ENCODE data around the gene CCDC138. TPM values are rescaled to one million over a fixed set of nuclear protein-coding genes. Genes with fewer than 3 reads are reported as not detected.

CCDC138 gene
- total RNA-seq, 1 experiment from 2014 or later: 14.9 TPM

GRCh38 chr2:108855194-108855593 lies 68.6 kb downstream of the CCDC138 start:
- BruUV-seq (replicated peaks): no TSS peak
- Mint-ChIP-seq H3K27me3 (ENCODE audit: insufficient read depth, unreplicated experiment) (no peaks in the 10 kb centered on the region), H3K9me3 (ENCODE audit: unreplicated experiment) (no peaks in the 10 kb centered on the region), H3K4me3 (ENCODE audit: unreplicated experiment) (no peak overlapping the region), H3K36me3 (ENCODE audit: insufficient read depth, unreplicated experiment) (peaks cover 28% of the 10 kb centered on the region), H3K4me1 (ENCODE audit: low read depth, unreplicated experiment) (no peaks in the 10 kb centered on the region), H3K27ac (ENCODE audit: unreplicated experiment) (no peak overlapping the region)
- peak in 1 of 2 experiments; percentile 15 for TF ChIP-seq CTCF (IDR thresholded peaks at IDR 0.05; ENCODE audit: insufficient read depth in 1 of 2, low read depth in 1 of 2, low read length in 1 of 2, severe bottlenecking in 1 of 2, unreplicated experiment in 1 of 2)
- Histone ChIP-seq H3K4me3 (ENCODE audit: low read depth, low read length) (no peak overlapping the region), H3K9me3 (no peaks in the 10 kb centered on the region), H3K36me3 (ENCODE audit: control insufficient read depth, insufficient read depth, low read length) (no peaks in the 10 kb centered on the region), H3K27me3 (replicated peaks; ENCODE audit: control insufficient read depth, insufficient read depth, low read length) (no peaks in the 10 kb centered on the region), H3K4me1 (no peaks in the 10 kb centered on the region)
- ChIA-PET POLR2A (no interaction called here), CTCF (no interaction called here)
- intact Hi-C loops (cut with micrococcal nuclease; ENCODE audit: unreplicated experiment): no loop called here
- DNase-seq: no peak

- DNase-seq: no peak
- no peaks in the 10 kb centered on the region for H3K36me3 ChIP-seq (ENCODE audit: control insufficient read depth, insufficient read depth, low read length)
- ChIA-PET CTCF (no interaction called here), POLR2A (no interaction called here)
- Mint-ChIP-seq H3K36me3 (ENCODE audit: insufficient read depth, unreplicated experiment) (peaks cover 22% of the 10 kb centered on the region), H3K27me3 (ENCODE audit: insufficient read depth, unreplicated experiment) (no peaks in the 10 kb centered on the region), H3K4me3 (ENCODE audit: unreplicated experiment) (no peak overlapping the region), H3K9me3 (ENCODE audit: unreplicated experiment) (no peaks in the 10 kb centered on the region), H3K4me1 (ENCODE audit: low read depth, unreplicated experiment) (no peaks in the 10 kb centered on the region), H3K27ac (ENCODE audit: unreplicated experiment) (no peak overlapping the region)
- TF ChIP-seq CTCF (IDR thresholded peaks at IDR 0.05; ENCODE audit: insufficient read depth in 1 of 2, low read depth in 1 of 2, low read length in 1 of 2, severe bottlenecking in 1 of 2, unreplicated experiment in 1 of 2): no peak
- no peak overlapping the region for H3K4me3 ChIP-seq (ENCODE audit: low read depth, low read length)
- H3K9me3 ChIP-seq: no peaks in the 10 kb centered on the region
- H3K4me1 ChIP-seq: no peaks in the 10 kb centered on the region
- intact Hi-C loops (cut with micrococcal nuclease; ENCODE audit: unreplicated experiment): no loop called here
- no TSS peak for BruUV-seq (replicated peaks)
- no peaks in the 10 kb centered on the region for H3K27me3 ChIP-seq (replicated peaks; ENCODE audit: control insufficient read depth, insufficient read depth, low read length)
Observed at GRCh38 chr2:108858894-108859293, 72.3 kb downstream of the CCDC138 start.

GRCh38 chr2:108866041-108866440 lies 79.5 kb downstream of the CCDC138 start:
- Mint-ChIP-seq H3K4me1 (ENCODE audit: low read depth, unreplicated experiment) (no peaks in the 10 kb centered on the region), H3K27me3 (ENCODE audit: insufficient read depth, unreplicated experiment) (no peaks in the 10 kb centered on the region), H3K36me3 (ENCODE audit: insufficient read depth, unreplicated experiment) (peaks cover 36% of the 10 kb centered on the region), H3K27ac (ENCODE audit: unreplicated experiment) (no peak overlapping the region), H3K9me3 (ENCODE audit: unreplicated experiment) (peaks cover 22% of the 10 kb centered on the region), H3K4me3 (ENCODE audit: unreplicated experiment) (no peak overlapping the region)
- H3K27me3 ChIP-seq (replicated peaks; ENCODE audit: control insufficient read depth, insufficient read depth, low read length): no peaks in the 10 kb centered on the region
- DNase-seq: no peak
- H3K9me3 ChIP-seq: peaks cover 2% of the 10 kb centered on the region; the same call in 1 of the 2 replicates
- no TSS peak for BruUV-seq (replicated peaks)
- TF ChIP-seq CTCF (IDR thresholded peaks at IDR 0.05; ENCODE audit: insufficient read depth in 1 of 2, low read depth in 1 of 2, low read length in 1 of 2, severe bottlenecking in 1 of 2, unreplicated experiment in 1 of 2): no peak
- peaks cover 1% of the 10 kb centered on the region; the same call in 1 of the 2 replicates for H3K36me3 ChIP-seq (ENCODE audit: control insufficient read depth, insufficient read depth, low read length)
- ChIA-PET CTCF (no interaction called here), POLR2A (no interaction called here)
- H3K4me1 ChIP-seq: no peaks in the 10 kb centered on the region
- intact Hi-C loops (cut with micrococcal nuclease; ENCODE audit: unreplicated experiment): no loop called here
- no peak overlapping the region for H3K4me3 ChIP-seq (ENCODE audit: low read depth, low read length)
